GM21360 (cell line): ENCODE results near the gene BTBD9.

ENCODE experiments used
- ATAC-seq: cut with Tn5 transposase; IDR thresholded peaks from one replicate; pipeline ENCODE4 v1.9.1; 2021; ENCODE audit warnings: mild to moderate bottlenecking, moderate library complexity; ENCODE audit not compliant: unreplicated experiment

The BTBD9 gene

DNA sequence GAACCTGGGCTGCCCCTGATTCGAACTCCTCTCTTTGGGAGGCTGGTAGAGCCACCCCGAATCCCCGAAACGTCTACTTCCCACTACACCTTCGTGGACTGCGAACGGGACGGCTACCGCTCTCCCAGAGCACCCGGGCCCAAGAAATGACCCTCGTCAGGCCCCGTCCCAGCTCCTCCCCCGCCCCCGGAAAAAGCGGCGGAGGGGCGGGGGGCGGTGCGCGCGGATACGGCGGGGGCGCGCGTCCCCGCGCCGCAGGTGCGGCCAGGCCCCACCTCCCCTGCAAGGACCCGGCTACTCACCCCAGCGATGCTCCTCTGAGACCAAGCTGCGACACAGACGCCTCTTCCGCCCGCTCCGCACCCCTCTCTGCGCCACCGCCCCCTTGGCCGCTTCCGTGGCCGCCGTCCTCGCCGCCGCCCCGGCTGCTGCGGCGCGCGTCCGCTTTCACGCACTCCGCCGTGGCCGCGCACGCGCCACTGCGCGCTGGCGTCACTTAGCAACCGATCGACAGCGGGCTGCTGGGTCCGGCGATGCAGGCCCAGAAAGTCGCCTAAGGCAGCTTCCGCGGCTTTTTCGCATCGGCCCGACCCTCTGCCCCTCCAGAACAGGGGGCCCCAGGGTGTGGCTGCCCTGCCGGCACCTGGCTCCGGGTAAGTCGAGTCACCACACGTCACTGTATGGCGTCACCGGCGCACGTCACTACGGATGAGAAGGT lies at the start of gene BTBD9:
BTBD9 (minus strand) TSS at position 432 of the 718 bp plus-strand sequence.
- ATAC-seq = peak; percentile 77

GRCh38 chr6:38688579-38689087 lies 48.9 kb upstream of the BTBD9 start:
- ATAC-seq = no peak

- no peak for ATAC-seq
These were observed 47.8 kb upstream of the BTBD9 start for GRCh38 chr6:38687549-38687948.

GRCh38 chr6:38687043-38687353 lies 47.3 kb upstream of the BTBD9 start:
- no peak for ATAC-seq

GRCh38 chr6:38686270-38687042 lies 46.7 kb upstream of the BTBD9 start:
- no peak for ATAC-seq

- no peak for ATAC-seq
These were observed 45.2 kb upstream of the BTBD9 start for GRCh38 chr6:38684904-38685303.

GRCh38 chr6:38684237-38684636 lies 44.5 kb upstream of the BTBD9 start:
- ATAC-seq = no peak

DNA sequence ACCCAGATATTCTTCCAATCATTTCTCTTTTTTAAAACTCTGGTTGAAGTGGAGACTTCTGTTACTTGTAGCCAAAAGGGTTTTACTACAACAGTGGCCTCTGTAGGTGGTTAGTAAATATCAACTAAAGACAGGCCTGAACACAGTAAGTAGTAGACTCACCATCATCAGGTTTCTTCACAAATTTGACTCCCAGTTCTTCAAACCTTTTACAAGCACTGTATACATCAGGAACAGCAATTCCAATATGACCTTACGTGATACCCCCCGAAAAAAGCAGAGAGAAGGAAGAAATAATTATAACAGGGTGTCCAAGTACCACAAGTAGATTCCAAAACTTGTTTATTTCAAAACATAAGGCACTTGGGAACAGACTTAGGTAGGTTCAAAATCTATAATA lies 42.1 kb upstream of the BTBD9 start:
- ATAC-seq = no peak

DNA sequence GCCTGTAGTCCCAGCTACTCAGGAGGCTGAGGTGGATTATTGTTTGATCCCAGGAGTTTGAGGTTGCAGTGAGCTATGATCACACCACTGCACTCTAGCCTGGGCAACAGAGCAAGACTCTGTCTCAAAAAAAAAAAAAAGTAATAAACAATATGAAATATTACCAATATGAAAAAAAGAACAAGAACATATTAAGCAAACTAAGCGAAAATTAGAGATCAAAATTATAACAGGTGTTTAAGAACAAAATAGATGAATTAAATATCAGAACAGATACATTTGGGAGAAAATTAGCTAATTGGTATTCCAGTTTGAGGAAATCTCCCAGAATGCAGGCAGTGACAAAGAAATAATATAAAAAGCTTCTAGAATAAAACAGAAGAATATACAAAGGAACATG lies 39.9 kb upstream of the BTBD9 start:
- no peak for ATAC-seq

DNA sequence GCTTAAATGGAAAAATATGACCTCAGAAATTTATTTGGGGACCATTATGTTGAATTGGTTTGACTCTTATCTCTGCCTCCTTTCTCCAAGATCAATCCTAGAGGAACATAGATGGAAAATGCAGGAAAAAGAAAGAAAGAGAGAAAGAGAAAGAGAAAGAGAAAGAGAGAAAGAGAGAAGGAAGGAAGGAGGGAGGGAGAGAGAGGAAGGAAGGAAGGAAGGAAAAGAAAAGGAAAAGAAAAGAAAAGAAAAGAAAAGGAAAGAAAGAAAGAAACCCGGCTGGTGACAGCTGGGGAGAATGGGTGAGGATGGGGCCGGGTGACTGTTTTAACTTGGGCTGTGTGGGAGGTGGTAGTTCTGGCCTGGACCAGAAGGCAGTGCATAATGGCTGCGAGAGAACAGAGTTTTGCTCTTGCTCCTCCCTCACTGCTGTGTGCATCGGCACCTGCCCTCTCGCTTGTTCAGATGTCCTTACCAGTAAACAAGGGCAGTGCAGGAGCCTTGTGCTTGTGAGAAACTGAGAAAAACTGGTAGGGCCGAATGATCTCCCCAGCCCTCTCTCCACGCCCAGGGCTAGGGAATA lies 38.5 kb upstream of the BTBD9 start:
- ATAC-seq = no peak

DNA sequence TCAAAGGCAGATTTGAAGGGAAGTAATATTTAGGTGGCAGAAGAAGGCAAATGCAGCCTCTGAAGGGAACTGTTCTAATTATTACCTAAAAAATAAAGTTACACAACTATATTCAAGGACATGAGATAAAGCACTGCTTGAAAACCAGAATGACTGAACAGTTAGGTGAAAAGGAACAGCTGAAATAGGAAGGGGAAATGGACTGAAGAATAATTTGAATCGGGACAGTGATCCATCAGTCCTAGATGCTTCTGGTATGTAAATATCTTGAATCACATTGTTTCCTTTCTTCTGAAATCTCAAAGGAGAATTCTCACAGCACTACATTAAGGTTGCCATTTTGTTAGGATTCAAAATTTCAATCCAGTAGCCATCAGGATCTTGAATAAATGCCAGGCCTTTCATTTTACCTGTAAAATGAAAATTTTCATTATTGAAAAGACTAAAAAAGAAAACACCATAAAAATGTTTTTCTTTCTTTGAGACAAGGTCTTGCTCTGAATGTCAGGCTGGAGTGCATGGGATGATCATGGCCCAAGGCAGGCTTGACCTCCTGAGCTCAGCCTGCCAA lies 37.3 kb upstream of the BTBD9 start:
- ATAC-seq = no peak

DNA sequence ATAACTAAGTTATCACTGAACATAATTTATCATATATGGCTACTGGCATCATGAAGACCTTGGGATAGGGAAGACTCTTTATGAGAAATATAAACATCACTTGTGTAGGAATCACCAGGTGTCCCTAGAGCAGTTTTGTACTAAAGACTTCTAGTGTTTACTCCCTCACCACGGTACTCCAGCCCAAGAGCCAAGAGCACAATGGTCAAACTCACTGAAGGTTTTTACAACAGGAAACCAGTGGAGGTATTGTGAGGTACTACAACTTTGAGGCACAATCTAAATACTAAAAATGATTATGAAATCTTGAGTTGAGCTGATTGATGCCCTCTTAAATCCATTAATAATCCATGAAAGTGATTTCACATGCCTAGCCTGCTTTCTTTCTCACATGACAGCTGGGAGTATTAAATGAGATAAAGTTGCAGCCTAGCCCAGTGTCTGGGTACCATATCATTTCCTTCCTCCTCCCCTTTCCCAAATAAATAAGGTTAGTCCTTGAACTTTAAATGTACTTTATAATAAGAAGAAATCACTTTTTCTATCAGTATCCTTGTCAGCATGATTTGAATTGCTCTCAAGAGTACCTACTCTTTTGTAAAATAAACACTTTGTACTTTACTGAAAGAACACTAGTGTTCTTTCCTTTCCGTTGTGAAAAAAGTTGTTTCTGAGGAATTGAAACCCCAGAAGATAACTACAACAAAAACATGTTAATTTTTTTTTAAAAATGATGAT lies 36.7 kb upstream of the BTBD9 start:
- no peak for ATAC-seq

DNA sequence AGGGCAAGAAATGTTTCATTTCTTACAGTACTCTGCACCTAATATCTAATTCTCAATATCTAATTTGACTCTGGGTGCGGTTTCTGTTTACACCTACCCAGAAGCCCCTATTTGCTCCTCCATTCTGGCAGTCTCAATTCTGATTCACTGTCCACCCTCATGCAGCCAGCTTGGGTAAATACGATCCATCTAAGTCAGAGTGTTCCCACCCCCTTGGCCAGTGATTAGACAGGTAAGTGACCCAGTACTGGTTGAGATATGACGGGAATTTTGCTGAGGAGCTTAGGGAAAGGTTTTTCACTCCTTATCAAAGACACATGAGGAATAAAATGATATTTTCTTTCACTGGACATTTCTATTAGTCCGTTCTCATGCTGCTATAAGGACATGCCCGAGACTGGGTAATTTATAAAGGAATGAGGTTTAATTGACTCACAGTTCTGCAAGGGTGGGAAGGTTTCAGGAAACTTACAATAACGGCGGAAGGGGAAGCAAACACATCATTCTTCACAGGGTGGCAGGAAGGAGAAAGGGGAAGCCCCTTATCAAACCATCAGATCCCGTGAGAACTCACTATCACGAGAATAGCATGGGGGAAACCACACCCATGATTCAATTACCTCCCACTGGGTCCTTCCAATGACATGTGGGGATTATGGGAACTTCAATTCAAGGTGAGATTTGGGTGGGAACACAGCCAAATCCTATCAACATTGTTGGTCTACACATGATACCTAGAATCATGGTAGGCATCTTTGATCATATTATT lies 33.9 kb upstream of the BTBD9 start:
- ATAC-seq = no peak

- peak; percentile 85 for ATAC-seq
These were observed 32.2 kb upstream of the BTBD9 start for GRCh38 chr6:38671885-38672467.

DNA sequence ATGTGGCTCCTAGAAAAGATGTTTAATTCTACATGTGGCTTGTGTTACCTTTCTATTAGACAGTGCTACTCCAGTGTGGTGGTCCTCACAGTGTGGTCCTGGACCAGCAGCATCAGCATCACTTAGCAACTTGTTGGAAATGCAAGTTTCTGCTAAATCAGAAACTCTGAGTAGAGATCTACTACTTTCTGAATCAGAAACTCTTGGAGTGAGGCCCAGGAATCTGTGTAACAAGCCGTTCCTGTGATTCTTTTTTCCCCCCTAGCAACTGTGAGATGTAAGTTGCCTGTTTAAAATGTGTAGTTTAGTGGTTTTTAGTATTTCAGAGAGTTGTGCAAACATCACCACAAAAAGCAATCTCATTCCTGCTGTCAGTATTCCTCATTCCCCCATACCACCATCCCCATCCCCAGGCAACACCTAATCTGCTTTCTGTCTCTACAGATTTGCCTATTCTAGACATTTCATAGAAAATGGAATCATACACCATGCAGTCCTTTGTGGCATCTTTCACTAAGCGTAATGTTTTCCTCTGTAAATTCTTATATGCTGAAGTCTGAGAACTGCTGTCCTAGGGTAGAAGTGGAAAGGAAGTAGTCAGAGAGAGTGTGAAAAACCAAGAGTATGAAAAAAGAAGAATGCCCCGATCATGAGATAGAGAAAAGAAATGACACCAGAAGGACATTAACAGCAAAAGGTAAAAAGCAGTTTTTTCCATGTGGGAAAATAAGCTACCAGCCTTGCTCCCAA lies 18.9 kb upstream of the BTBD9 start:
- ATAC-seq = no peak

GRCh38 chr6:38656896-38657295 lies 17.2 kb upstream of the BTBD9 start:
- no peak for ATAC-seq

DNA sequence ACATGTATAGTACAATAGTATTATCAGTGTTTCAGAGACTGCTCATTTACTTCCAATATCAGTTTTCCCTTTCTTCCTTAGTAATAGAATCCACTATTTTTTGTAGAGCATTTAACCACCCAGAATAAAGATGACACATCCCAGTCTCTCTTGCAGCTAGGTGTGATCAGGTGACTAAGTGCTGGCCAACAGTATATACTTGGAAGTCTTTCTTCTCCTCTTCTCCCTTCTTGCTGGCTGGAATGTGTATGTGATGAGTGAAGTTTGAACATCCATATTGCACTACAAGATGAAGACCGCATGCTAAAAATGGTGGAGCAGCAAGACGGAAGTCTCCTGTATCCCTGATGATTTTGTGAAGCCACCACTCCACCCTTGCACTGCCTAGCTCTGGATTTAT lies 14.5 kb upstream of the BTBD9 start:
- ATAC-seq = no peak

GRCh38 chr6:38651121-38651784 lies 11.5 kb upstream of the BTBD9 start:
- no peak for ATAC-seq
